Measurements from ENCODE around the gene CALM3.
"Not testable (repeated sequence)": the region's sequence is repeated elsewhere in the genome, so short reads cannot be mapped to it uniquely, and the experiment has no call there.

Gene CALM3

DNA sequence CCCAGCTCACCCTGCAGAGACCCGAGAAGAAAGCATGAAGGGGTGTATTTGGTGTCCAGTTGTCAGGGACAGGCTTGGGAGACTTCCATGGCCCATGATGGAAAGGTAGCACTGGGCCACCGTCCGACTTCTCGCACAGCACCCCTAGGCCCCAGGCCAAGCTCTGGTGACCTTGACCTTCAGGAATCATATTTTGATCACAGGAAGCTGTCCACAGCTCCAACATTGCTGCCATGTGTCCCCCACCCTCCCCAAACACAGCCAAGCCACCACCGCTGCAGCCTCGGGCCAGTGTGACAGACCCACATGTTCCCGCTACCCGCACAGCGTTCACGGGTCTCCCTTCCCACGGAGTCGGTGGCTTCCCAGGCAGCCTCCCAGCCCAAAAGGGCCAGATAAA lies 24.6 kb downstream of the CALM3 start:
- Histone ChIP-seq H3K4me3 (ENCODE audit: low read length) (no peak overlapping the region), H3K27me3 (ENCODE audit: insufficient read depth, low read length) (peaks cover 3% of the 10 kb centered on the region), H3K4me1 (ENCODE audit: insufficient read depth, low read length) (peaks cover 13% of the 10 kb centered on the region), H3K9me3 (ENCODE audit: low read length) (no peaks in the 10 kb centered on the region), H2AFZ (ENCODE audit: low read depth, low read length) (no peak overlapping the region), H3K36me3 (ENCODE audit: insufficient read depth, low read length) (no peaks in the 10 kb centered on the region)

GRCh38 chr19:46626446-46626845 lies 25.3 kb downstream of the CALM3 start:
- no peak overlapping the region for H2AFZ ChIP-seq (ENCODE audit: low read depth, low read length)
- H3K4me1 ChIP-seq (ENCODE audit: insufficient read depth, low read length): peaks cover 13% of the 10 kb centered on the region
- no peaks in the 10 kb centered on the region for H3K9me3 ChIP-seq (ENCODE audit: low read length)
- no peaks in the 10 kb centered on the region for H3K36me3 ChIP-seq (ENCODE audit: insufficient read depth, low read length)
- H3K4me3 ChIP-seq (ENCODE audit: low read length): no peak overlapping the region
- H3K27me3 ChIP-seq (ENCODE audit: insufficient read depth, low read length): peaks cover 3% of the 10 kb centered on the region

GRCh38 chr19:46628970-46629369 lies 27.8 kb downstream of the CALM3 start:
- H3K9me3 ChIP-seq (ENCODE audit: low read length); H2AFZ ChIP-seq (ENCODE audit: low read depth, low read length); H3K4me3 ChIP-seq (ENCODE audit: low read length); H3K36me3 ChIP-seq (ENCODE audit: insufficient read depth, low read length): not testable (repeated sequence)
- Histone ChIP-seq H3K4me1 (ENCODE audit: insufficient read depth, low read length) (peaks cover 18% of the 10 kb centered on the region), H3K27me3 (ENCODE audit: insufficient read depth, low read length) (peaks cover 12% of the 10 kb centered on the region)

GRCh38 chr19:46629546-46630025 lies 28.5 kb downstream of the CALM3 start:
- no peak overlapping the region for H2AFZ ChIP-seq (ENCODE audit: low read depth, low read length)
- H3K4me1 ChIP-seq (ENCODE audit: insufficient read depth, low read length): peaks cover 20% of the 10 kb centered on the region
- no peaks in the 10 kb centered on the region for H3K36me3 ChIP-seq (ENCODE audit: insufficient read depth, low read length)
- H3K4me3 ChIP-seq (ENCODE audit: low read length): no peak overlapping the region
- peaks cover 14% of the 10 kb centered on the region for H3K27me3 ChIP-seq (ENCODE audit: insufficient read depth, low read length)
- no peaks in the 10 kb centered on the region for H3K9me3 ChIP-seq (ENCODE audit: low read length)

GRCh38 chr19:46630586-46631205 lies 29.6 kb downstream of the CALM3 start:
- no peaks in the 10 kb centered on the region for H3K36me3 ChIP-seq (ENCODE audit: insufficient read depth, low read length)
- peaks cover 26% of the 10 kb centered on the region for H3K4me1 ChIP-seq (ENCODE audit: insufficient read depth, low read length)
- H3K9me3 ChIP-seq (ENCODE audit: low read length): no peaks in the 10 kb centered on the region
- H3K27me3 ChIP-seq (ENCODE audit: insufficient read depth, low read length): peaks cover 20% of the 10 kb centered on the region
- H2AFZ ChIP-seq (ENCODE audit: low read depth, low read length): no peak overlapping the region
- H3K4me3 ChIP-seq (ENCODE audit: low read length): no peak overlapping the region

DNA sequence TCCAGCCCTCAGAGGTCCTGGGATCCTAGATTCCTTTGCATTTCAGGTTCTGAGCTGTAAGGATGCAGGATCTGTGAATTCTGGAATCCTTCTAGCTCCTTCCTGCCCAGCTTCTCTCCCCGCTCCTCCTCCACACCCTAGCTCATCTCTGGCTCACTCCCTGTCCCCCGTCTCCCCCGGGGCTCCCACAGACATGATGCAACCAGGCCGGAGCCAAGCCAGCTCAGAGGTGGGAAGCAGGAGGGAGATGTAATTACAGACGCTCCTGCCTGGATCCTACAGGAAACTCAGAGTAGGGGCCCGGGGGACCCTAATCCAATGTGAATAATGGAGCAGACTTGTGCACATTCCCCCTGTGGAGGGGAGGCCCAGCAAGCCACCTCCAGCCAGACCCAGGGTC lies 30.4 kb downstream of the CALM3 start:
- H3K36me3 ChIP-seq (ENCODE audit: insufficient read depth, low read length): no peaks in the 10 kb centered on the region
- no peak overlapping the region for H2AFZ ChIP-seq (ENCODE audit: low read depth, low read length)
- peaks cover 31% of the 10 kb centered on the region for H3K4me1 ChIP-seq (ENCODE audit: insufficient read depth, low read length)
- peaks cover 25% of the 10 kb centered on the region for H3K27me3 ChIP-seq (ENCODE audit: insufficient read depth, low read length)
- no peak overlapping the region for H3K4me3 ChIP-seq (ENCODE audit: low read length)
- no peaks in the 10 kb centered on the region for H3K9me3 ChIP-seq (ENCODE audit: low read length)

DNA sequence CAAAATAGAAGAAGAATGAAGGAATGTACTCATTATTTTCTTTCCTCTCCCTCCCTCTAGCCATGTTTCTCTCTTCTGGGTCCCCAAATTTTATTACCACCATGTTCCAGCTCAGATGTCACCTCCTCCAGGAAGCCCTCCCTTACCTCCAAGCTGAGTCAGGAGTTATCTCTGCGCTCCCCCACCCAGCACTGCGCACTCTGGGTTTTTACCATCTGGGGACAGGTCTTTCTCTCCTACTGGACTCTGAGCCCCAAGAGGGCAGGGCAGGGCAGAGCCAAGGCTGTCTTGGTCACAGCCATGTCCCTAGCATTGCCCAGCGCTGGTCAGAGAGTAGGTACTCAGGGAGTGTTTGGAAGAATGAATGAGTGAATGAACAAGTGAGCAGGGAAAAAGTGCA lies 32.0 kb downstream of the CALM3 start:
- peaks cover 35% of the 10 kb centered on the region for H3K4me1 ChIP-seq (ENCODE audit: insufficient read depth, low read length)
- no peak overlapping the region for H3K4me3 ChIP-seq (ENCODE audit: low read length)
- no peaks in the 10 kb centered on the region for H3K9me3 ChIP-seq (ENCODE audit: low read length)
- no peaks in the 10 kb centered on the region for H3K36me3 ChIP-seq (ENCODE audit: insufficient read depth, low read length)
- no peak overlapping the region for H2AFZ ChIP-seq (ENCODE audit: low read depth, low read length)
- peaks cover 26% of the 10 kb centered on the region for H3K27me3 ChIP-seq (ENCODE audit: insufficient read depth, low read length)

- Histone ChIP-seq H3K4me3 (ENCODE audit: low read length) (no peak overlapping the region), H2AFZ (ENCODE audit: low read depth, low read length) (no peak overlapping the region), H3K36me3 (ENCODE audit: insufficient read depth, low read length) (no peaks in the 10 kb centered on the region), H3K4me1 (ENCODE audit: insufficient read depth, low read length) (peaks cover 42% of the 10 kb centered on the region), H3K27me3 (ENCODE audit: insufficient read depth, low read length) (peaks cover 26% of the 10 kb centered on the region), H3K9me3 (ENCODE audit: low read length) (no peaks in the 10 kb centered on the region)
Observed at GRCh38 chr19:46634045-46634655, 33.0 kb downstream of the CALM3 start.

DNA sequence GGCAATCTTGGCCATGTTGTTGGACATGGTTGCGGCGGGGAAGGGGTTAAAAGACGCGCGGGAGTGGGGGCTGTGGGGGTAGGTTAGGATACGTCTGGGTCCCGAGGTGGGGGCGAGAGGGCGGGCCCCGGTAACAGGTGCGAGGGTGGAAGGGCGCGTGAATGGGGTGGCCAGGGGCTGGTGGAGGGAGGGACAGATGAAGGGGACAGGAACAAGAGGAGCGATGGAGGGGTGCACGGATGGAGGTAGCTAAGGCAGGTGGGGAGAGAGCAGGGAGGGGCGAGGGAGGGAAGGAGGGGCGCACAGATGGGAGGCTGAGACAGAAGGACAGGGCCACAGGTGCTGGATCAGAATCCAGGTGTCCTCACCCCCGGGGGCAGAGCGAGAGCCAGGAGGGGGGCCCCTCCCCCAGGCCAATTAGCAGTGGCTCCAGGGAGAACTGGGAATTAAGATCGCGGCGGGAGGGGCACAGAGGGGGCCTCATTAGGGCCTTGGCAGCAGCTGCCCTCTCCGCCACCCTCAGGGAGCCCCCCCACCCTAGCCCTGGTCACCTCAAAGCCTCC lies 33.6 kb downstream of the CALM3 start:
- Histone ChIP-seq H3K9me3 (ENCODE audit: low read length) (no peaks in the 10 kb centered on the region), H3K4me1 (ENCODE audit: insufficient read depth, low read length) (peaks cover 47% of the 10 kb centered on the region), H2AFZ (ENCODE audit: low read depth, low read length) (no peak overlapping the region), H3K27me3 (ENCODE audit: insufficient read depth, low read length) (peaks cover 27% of the 10 kb centered on the region), H3K36me3 (ENCODE audit: insufficient read depth, low read length) (no peaks in the 10 kb centered on the region), H3K4me3 (ENCODE audit: low read length) (no peak overlapping the region)

DNA sequence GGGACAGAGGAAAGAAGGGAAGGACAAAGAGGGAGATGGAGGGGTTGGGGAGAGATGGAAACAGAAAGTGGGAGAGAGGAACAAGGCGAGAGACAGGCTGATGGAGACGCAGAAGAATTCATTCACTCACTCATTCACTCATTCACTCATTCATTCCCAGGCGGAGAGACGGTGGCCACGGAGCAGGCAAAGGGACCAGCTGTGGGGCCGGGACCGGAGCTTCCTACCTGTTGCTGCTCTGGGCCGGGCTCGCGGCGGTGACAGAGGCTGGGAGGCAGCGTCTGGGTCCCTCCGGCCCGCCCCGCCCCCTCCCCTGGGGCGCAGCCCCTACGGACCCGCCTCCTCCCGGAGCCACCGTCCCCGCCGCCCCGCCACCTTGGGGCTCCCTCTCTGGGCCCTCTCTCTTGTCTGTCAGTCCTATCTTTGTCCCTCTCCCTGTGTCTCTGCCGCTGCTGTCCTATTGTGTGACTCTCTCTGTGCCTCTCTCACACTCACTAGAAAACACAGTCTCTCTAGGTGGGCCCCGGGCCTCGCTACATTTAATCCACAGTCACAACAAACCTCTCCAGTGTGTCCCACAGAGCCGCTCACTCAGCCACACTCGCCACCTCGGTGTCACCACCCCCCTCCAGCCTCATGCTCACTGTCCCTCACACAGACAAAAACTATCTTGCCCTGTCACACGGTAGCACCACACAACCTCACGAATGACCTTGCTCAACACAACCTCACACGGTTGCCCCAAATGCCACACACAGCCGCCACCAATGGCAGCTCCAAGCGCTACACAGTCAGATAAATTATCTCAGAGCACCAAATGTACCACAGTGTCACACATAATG lies 35.0 kb downstream of the CALM3 start, which contains the start of gene GNG8:
GNG8 (minus strand) TSS at position 283 of the 842 bp plus-strand sequence. CDS start 1,520 bp downstream, outside the sequence.
- Histone ChIP-seq H3K27me3 (ENCODE audit: insufficient read depth, low read length) (peaks cover 36% of the 10 kb centered on the region), H3K4me1 (ENCODE audit: insufficient read depth, low read length) (peaks cover 43% of the 10 kb centered on the region), H3K4me3 (ENCODE audit: low read length) (no peak within 1 kb of the TSS), H2AFZ (ENCODE audit: low read depth, low read length) (no peak within 1 kb of the TSS), H3K9me3 (ENCODE audit: low read length) (no peaks in the 10 kb centered on the region), H3K36me3 (ENCODE audit: insufficient read depth, low read length) (no peaks in the 10 kb centered on the region)

- H3K4me1 ChIP-seq (ENCODE audit: insufficient read depth, low read length): peaks cover 37% of the 10 kb centered on the region
- peaks cover 36% of the 10 kb centered on the region for H3K27me3 ChIP-seq (ENCODE audit: insufficient read depth, low read length)
- no peaks in the 10 kb centered on the region for H3K9me3 ChIP-seq (ENCODE audit: low read length)
- no peak overlapping the region for H2AFZ ChIP-seq (ENCODE audit: low read depth, low read length)
- H3K4me3 ChIP-seq (ENCODE audit: low read length): no peak overlapping the region
- H3K36me3 ChIP-seq (ENCODE audit: insufficient read depth, low read length): no peaks in the 10 kb centered on the region
Observed at GRCh38 chr19:46637224-46637623, 36.1 kb downstream of the CALM3 start.

GRCh38 chr19:46639358-46640182 lies 38.4 kb downstream of the CALM3 start:
- peaks cover 24% of the 10 kb centered on the region for H3K27me3 ChIP-seq (ENCODE audit: insufficient read depth, low read length)
- H2AFZ ChIP-seq (ENCODE audit: low read depth, low read length): peak overlapping the region; percentile 31
- H3K4me1 ChIP-seq (ENCODE audit: insufficient read depth, low read length): peaks cover 30% of the 10 kb centered on the region
- H3K36me3 ChIP-seq (ENCODE audit: insufficient read depth, low read length): no peaks in the 10 kb centered on the region
- H3K4me3 ChIP-seq (ENCODE audit: low read length): peak overlapping the region; percentile 47
- H3K9me3 ChIP-seq (ENCODE audit: low read length): no peaks in the 10 kb centered on the region

Data from neuron (in vitro differentiated cells).